Measurements from ENCODE around the gene NEURL3.

- no peak for TF ChIP-seq EZH2 (IDR thresholded peaks at IDR 0.05)
- TF ChIP-seq CTCF (IDR thresholded peaks at IDR 0.05) = no peak
Measured at GRCh38 chr2:96495982-96496629, 9.1 kb downstream of the NEURL3 start.
